GM19395 (cell line): ENCODE results near the gene PP2D1.
"Not testable (repeated sequence)": the region's sequence is repeated elsewhere in the genome, so short reads cannot be mapped to it uniquely, and the experiment has no call there.

Source experiments
- ATAC-seq: cut with Tn5 transposase; IDR thresholded peaks from one replicate; pipeline ENCODE4 v1.9.1; 2021; ENCODE audit warnings: mild to moderate bottlenecking, moderate library complexity; ENCODE audit not compliant: unreplicated experiment

Gene PP2D1

DNA sequence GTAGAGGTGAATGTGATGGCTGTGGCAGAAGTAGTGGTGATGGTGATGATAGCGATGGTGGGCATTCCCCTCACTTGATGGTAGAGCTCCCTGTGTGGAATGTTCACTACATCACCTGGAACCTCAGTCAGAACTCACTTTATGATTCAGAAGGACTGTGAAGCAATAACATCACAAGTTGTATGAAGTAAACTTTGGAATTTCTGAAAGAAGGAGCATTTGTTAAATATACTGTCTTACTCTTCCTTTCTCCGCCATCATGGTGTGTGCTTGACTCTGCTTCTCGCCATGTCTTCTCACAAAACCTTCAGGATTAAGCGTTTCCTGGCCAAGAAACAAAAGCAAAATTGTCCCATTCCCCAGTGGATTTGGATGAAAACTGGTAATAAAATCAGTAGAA lies at the start of gene PP2D1:
TSS of gene PP2D1 (minus strand) at position 101 of the 400 bp plus-strand sequence. CDS start 192 bp downstream, outside the sequence.
- ATAC-seq, result no peak

- ATAC-seq, result peak; percentile 84
These were observed 49.1 kb upstream of the PP2D1 start for GRCh38 chr3:20060974-20061685.

DNA sequence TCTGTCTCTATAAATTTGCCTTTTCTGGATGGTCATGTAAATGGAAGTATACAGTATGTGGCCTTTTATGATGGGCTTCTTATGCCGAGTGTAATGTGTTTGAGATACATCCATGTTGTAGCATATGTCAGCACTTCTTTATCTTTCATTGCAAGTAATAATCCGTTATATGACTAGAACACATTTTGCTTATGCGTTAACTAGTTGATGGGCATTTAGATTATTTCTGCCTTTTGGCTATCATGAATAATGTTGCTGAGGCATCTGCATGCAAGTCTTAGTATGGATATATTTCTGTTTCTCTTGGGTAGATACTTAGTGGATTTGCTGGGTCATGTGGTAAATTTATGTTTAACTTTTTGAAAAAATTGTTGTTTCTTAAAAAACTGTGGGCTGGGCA lies 47.9 kb upstream of the PP2D1 start:
- ATAC-seq, result no peak

DNA sequence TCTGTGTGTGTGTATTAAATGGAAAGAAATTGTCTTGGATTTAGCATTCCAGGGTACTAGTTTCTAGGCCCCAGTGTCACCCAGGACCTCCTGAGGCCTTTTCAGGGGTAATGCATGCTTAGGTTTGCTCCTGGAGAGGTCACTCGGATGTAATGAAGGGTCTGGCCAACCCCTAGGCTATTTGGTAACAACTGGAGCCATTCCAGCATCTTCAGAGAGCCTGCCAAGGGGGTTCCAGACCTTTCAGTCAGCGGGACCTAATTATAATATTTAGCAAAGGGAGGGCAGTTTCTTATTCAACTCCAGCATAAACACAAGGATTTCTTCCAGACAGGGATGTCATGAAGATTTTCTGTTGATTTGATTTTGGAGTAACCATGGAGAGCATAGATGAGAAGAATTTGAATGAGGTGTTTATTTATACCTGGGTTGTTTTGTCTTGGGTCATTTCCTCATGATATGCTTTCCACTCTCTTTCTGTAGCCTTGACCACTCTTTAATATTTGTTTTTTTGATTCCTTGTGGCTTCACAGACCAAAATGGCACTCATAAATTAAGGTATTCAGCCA lies 45.6 kb upstream of the PP2D1 start:
- ATAC-seq, result no peak

- peak; percentile 34 for ATAC-seq
These were observed 44.9 kb upstream of the PP2D1 start for GRCh38 chr3:20056725-20057611.

DNA sequence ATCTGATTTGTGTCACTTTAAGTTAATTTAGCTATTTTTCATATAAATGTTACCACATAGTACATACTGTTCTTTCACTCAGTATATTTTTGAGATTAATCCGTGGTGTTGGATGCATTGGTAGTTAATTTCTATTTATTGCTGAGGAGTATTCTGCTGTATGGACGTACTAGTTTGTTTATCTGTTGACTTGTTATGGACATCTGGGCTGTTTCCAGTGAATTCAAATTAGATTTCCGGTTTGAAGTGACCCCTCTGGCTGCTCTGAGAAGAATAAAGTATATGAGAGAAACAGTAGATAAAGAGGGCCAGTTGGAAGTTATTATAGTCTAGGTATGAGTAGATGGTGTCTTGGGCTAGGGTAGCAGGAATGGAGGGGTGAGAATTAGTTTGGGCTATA lies 43.8 kb upstream of the PP2D1 start:
- ATAC-seq, result no peak

DNA sequence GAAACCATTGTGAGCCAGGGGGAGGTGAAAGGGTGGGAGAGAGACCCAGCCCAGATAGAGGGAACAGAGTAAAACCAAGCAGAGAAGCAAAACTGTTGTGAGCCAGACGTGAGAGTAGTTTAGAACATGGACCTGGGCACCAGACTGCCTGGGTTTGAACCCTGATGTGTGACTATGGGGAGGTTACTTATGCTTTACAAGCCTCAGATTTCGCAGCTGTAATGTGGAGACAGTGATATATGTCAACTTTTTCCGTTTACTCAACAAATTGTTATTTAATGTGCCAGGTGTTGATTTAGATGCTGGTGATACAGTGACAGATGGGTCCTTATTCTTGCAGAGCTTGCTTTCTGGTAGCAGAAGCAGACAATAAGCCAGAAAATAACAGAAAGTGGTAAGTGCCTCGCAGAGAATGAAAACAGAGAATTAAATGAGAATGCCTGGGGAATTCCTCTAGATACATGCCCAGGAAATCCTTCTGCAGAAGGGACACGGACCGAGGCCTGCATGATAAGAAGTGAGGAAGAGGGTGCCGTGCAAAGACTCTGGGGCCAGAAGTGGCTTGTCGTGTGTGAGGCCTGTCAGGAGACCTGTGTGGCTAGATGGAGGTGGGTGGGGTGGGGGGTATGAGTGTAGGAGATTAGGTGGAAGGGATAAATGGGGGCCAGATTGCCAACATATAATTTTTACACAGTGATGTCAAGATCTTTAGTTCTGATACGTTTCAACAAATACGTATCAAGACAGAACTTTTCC lies 43.1 kb upstream of the PP2D1 start:
- ATAC-seq, result peak; percentile 23

DNA sequence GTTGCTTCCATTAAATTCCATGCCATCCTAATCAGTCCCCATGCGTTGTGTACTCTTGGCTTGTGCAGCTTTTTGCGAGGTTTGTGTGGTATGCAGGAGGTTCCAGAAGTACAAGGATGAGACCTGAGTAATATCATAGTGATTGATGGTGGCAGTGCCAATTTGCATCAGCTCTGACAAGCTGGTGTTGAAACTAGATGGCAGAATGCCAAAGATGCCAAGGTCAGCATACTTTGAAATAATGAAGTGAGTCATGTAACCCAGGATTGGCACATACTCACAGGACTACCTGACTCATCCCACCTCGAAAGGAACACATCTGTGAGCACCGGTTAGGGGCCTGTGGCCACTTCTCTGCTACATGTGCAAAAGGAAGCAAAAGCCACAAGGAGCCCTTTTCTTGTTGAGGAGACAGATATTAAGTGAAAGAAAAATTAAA lies 42.5 kb upstream of the PP2D1 start:
- ATAC-seq, result peak; percentile 86

- no peak for ATAC-seq
These were observed 40.8 kb upstream of the PP2D1 start for GRCh38 chr3:20052851-20053250.

GRCh38 chr3:20051123-20051806 lies 39.2 kb upstream of the PP2D1 start:
- ATAC-seq, result no peak

GRCh38 chr3:20047976-20048883 lies 36.2 kb upstream of the PP2D1 start:
- no peak for ATAC-seq

DNA sequence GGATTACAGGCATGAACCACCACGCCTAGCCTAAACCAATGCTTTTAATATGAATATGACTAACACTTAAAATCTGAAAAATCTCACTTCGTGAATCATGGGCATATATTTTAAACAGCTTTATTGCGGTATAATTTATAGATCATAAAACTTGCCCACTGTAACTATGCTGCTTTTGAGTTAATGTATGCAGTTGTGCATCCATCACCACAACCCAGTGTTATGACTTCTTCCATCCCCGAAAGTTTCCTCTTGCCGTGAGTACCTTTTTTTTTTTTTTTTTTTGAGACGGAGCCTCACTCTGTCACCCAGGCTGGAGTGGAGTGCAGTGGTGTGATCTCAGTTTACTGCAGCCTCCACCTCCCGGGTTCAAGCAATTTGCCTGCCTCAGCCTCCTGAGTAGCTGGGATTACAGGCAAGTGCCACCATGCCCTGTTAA lies 35.3 kb upstream of the PP2D1 start:
- no peak for ATAC-seq

GRCh38 chr3:20046556-20046955 lies 34.5 kb upstream of the PP2D1 start:
- ATAC-seq, result no peak

DNA sequence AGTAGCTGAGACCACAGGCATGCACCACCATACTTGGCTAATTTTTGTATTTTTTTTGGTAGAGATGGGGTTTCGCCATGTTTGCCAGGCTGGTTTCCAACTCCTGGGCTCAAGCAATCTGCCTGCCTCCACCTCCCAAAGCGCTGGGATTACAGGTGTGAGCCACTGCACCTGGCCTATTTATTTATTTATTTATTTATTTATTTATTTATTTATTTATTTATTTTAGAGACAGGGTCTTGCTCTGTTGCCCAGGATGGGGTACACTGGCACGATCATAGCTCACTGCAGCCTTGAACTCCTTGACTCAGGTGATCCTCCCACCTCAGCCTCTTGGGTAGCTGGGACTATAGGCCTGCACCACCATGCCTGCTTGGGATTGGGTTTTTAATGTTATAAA lies 33.1 kb upstream of the PP2D1 start:
- not testable (repeated sequence) for ATAC-seq

DNA sequence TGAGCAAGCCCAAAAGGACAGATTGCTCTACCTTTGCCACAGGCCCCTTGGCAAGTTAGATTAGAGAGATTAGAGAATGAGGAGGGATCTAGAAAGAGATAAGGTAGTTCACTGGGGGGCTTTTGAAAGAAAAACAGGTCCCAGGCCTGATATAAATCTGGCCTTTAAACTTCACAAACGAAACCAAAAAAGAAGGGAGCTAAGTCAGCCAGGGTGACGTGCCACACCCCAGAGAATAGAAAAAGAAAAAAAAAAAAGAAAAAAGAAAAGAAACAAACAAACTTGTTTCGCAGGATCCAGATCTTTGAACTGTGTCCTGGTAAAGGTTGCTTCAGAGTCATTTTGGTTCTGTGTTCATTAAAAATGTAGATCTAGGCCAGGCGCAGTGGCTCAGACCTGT lies 31.8 kb upstream of the PP2D1 start:
- no peak for ATAC-seq

DNA sequence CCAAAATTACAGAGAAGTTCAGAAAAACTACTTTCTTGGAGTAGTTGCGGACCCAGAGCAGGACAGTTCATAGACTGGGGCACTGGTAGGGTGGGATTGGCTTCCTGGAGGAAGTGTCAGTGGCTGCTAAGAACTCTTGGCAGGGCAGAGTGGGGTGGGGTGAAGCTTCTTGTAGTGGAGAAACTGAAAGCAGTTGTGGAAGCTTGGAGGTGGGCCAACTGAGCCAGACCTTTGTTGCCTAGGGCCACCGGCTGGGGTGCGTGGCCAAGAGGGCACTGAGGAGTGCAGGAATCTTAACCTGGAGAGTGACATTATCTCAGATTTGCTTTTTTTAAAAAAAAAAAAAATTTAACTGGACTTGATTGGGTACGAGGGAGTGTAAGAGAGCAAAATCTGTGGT lies 31.3 kb upstream of the PP2D1 start:
- ATAC-seq, result peak; percentile 30

GRCh38 chr3:20042331-20042730 lies 30.3 kb upstream of the PP2D1 start:
- ATAC-seq, result no peak

DNA sequence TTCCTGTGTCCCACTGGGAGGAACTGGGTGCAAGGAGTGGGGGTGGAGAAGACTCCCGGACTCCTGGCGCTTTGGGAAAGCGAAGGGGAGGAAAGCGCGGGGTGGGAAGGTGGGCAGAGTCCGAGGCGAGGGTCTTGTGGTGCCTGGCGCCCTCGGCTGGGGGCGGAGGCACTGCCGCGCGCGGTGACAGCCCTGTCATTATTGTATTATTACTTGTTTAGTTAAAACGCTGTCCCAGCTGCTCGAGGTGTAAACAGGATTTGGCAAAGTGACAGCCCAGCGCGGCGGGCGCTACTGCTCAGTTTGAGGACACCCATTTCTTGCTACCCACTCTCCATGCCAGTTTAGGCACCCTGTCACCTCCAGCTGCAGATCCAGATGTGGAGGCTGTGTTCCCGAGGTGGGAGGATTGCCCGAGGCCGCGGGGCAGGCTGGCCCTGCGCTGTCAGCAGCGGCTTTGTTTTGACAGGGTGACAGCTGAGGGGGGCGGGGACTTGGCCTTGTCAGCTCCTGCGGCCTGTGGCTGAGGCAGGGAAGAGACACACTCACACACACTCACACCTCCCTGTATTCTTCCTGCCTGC lies 29.2 kb upstream of the PP2D1 start:
- peak; percentile 48 for ATAC-seq
